Stimulated activated naive B cell treated with anti-CD40 and anti-IgM and Interleukin-4, amounts not matched to agents 10 μg/mL and 1 μg/mL and 100 μg/mL, for 72 hours (primary cell): ENCODE data around the gene CIB1.
A peak's percentile ranks its signal among the peaks of the same experiment; 100 is the strongest.
"Not testable (repeated sequence)": the region's sequence is repeated elsewhere in the genome, so short reads cannot be mapped to it uniquely, and the experiment has no call there.

Experiments used
- ATAC-seq, 2 donors: fragments of 150-1000 bp; cut with Tn5 transposase; replicated peaks; 2 replicates each; pipeline ENCODE4 v1.10.0; 2021; ENCODE audit warnings: moderate library complexity in 1 of 2
- DNase-seq: peaks from one replicate; pipeline ENCODE4 v3.0.0; 2021
- H3K27ac Mint-ChIP-seq: one replicate; pipeline ENCODE4 v1.8.0; 2022; ENCODE audit warnings: mild to moderate bottlenecking, mixed read lengths
- H3K27me3 Mint-ChIP-seq, 2 donors: one replicate each; pipeline ENCODE4 v1.8.0; 2022; ENCODE audit warnings: mixed read lengths in 2 of 2
- H3K36me3 Mint-ChIP-seq, 2 donors: one replicate each; pipeline ENCODE4 v1.8.0; 2022; ENCODE audit warnings: mixed read lengths in 2 of 2, mild to moderate bottlenecking in 1 of 2
- H3K4me1 Mint-ChIP-seq, 2 donors: one replicate each; pipeline ENCODE4 v1.8.0; 2022; ENCODE audit warnings: mixed read lengths in 2 of 2, mild to moderate bottlenecking in 1 of 2
- H3K4me3 Mint-ChIP-seq, 2 donors: one replicate each; pipeline ENCODE4 v1.8.0; 2022; ENCODE audit warnings: mild to moderate bottlenecking in 2 of 2, mixed read lengths in 2 of 2, moderate library complexity in 1 of 2
- H3K9me3 Mint-ChIP-seq, 2 donors: one replicate each; pipeline ENCODE4 v1.8.0; 2022; ENCODE audit warnings: mixed read lengths in 2 of 2, mild to moderate bottlenecking in 1 of 2

The CIB1 gene

DNA sequence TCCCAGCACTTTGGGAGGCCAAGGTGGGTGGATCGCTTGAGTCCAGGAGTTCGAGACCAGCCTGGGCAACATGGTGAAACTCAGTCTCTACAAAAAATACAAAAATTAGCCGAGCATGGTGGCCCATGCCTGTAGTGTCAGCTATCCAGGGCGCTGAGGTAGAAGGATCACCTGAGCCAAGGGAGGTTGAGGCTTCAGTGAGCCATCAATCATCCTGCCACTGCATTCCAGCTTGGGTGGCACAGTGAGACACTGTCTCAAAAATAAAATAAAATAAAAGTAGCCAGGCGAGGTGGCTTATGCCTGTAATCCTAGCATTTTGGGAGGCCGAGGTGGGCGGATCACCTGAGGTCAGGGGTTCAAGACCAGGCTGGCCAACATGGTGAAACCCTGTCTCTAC is 45.7 kb downstream of the CIB1 start:
- H3K9me3 Mint-ChIP-seq, result not testable (repeated sequence)

DNA sequence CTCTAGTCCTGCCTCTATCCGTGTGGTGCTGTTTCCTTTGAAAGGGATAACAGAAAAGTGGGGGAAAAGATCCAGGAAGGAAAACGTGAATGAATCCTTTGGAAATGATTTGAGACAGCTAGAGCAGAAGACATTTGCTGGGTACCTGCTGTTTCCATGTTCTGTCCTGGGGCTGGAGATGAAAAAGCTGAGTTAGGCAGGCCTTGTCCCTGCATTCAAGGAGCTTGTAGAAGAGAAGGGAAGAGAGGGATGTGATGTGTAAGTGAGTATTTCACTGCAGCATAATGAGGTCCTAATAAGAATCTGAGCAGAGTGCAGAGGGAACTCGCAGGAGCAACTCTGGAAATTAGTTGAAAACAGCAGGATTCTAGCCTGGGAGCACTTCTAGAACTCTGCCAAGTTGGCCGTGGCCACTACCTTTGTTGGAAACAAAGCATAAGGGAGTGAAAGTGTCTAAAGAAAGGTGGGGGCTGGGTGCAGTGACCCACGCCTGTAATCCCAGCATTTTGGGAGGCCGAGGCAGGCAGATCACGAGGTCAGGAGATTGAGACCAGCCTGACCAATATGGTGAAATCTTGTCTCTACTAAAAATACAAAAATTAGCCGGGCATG is 46.4 kb downstream of the CIB1 start:
- no peaks in the 10 kb centered on the region for H3K9me3 Mint-ChIP-seq
- peaks cover 0 to 5% of the 10 kb centered on the region in 2 donors for H3K36me3 Mint-ChIP-seq
- H3K4me1 Mint-ChIP-seq, result peaks cover 51 to 75% of the 10 kb centered on the region in 2 donors
- ATAC-seq, result no peak
- H3K27me3 Mint-ChIP-seq, result no peaks in the 10 kb centered on the region
- H3K4me3 Mint-ChIP-seq, result no peak overlapping the region
- H3K27ac Mint-ChIP-seq, result peak overlapping the region; percentile 76
- DNase-seq, result no peak

More for the DNA sequence above, 45.7 kb downstream of the CIB1 start:
- not testable (repeated sequence) for H3K27ac Mint-ChIP-seq, H3K36me3 Mint-ChIP-seq, H3K27me3 Mint-ChIP-seq, DNase-seq, H3K4me3 Mint-ChIP-seq, ATAC-seq
- H3K4me1 Mint-ChIP-seq, result peaks cover 58 to 76% of the 10 kb centered on the region in 2 donors

GRCh38 chr15:90184786-90185704 is 48.7 kb downstream of the CIB1 start:
- Mint-ChIP-seq H3K27ac (peak overlapping the region; percentile 91), H3K9me3 (no peaks in the 10 kb centered on the region), H3K27me3 (no peaks in the 10 kb centered on the region), H3K36me3 (peaks cover 0 to 5% of the 10 kb centered on the region in 2 donors), H3K4me3 (peak overlapping the region; percentile 93 to 95), H3K4me1 (peaks cover 36 to 65% of the 10 kb centered on the region in 2 donors)
- ATAC-seq, result peak; percentile 79 to 86
- peak; percentile 59 for DNase-seq

GRCh38 chr15:90184119-90184785 is 49.5 kb downstream of the CIB1 start:
- DNase-seq (peak; percentile 27), ATAC-seq (peak; percentile 67 to 72)
- Mint-ChIP-seq H3K4me3 (peak overlapping the region; percentile 77 to 95), H3K9me3 (no peaks in the 10 kb centered on the region), H3K4me1 (peaks cover 36 to 63% of the 10 kb centered on the region in 2 donors), H3K36me3 (peaks cover 0 to 5% of the 10 kb centered on the region in 2 donors), H3K27ac (peak overlapping the region; percentile 79), H3K27me3 (no peaks in the 10 kb centered on the region)

- no peak for DNase-seq
- Mint-ChIP-seq H3K9me3 (no peaks in the 10 kb centered on the region), H3K27me3 (no peaks in the 10 kb centered on the region), H3K4me3 (no peak overlapping the region), H3K27ac (no peak overlapping the region), H3K4me1 (peaks cover 34 to 65% of the 10 kb centered on the region in 2 donors), H3K36me3 (no peaks in the 10 kb centered on the region)
- ATAC-seq, result no peak
Observed at GRCh38 chr15:90181776-90182175, 52.0 kb downstream of the CIB1 start.
